OCI-LY3 (cell line): ENCODE results near the gene PDLIM1.

ENCODE experiments used
- H2AFZ ChIP-seq: fragments of 200-600, 300-600 bp; shearing (Covaris generic); 2 replicates; pipeline ENCODE4 v1.6.0; 2014; ENCODE audit warnings: antibody characterized with exemption, low read depth, low read length
- H3K27ac ChIP-seq: fragments of 200-600, 300-600 bp; sonication (generic); 2 replicates; pipeline ENCODE4 v1.5.1; 2014; ENCODE audit warnings: mild to moderate bottlenecking, low read length, moderate library complexity, mixed read lengths
- H3K27me3 ChIP-seq: fragments of 200-600, 300-600 bp; sonication (generic); 2 replicates; pipeline ENCODE4 v1.6.1; 2014; ENCODE audit warnings: low read depth, low read length, mixed read lengths
- H3K36me3 ChIP-seq: fragments of 200-600, 300-600 bp; sonication (generic); replicated peaks from 2 replicates; pipeline ENCODE3; 2014; ENCODE audit warnings: low read depth, low read length, mixed read lengths
- H3K4me1 ChIP-seq: fragments of 300-600, 200-600 bp; sonication (generic); 2 replicates; pipeline ENCODE4 v1.6.1; 2014; ENCODE audit warnings: low read length, mixed read lengths
- H3K4me2 ChIP-seq: fragments of 200-600, 300-600 bp; sonication (generic); 2 replicates; pipeline ENCODE4 v1.6.1; 2014; ENCODE audit warnings: low read length, mixed read lengths
- H3K4me3 ChIP-seq: fragments of 300-600, 200-600 bp; sonication (generic); 2 replicates; pipeline ENCODE4 v1.5.1; 2014; ENCODE audit warnings: antibody characterized with exemption, mild to moderate bottlenecking, low read length, moderate library complexity
- H3K79me2 ChIP-seq: fragments of 300-600, 200-600 bp; shearing (Covaris generic); 2 replicates; pipeline ENCODE4 v1.6.1; 2014; ENCODE audit warnings: mild to moderate bottlenecking, low read length, mixed read lengths
- H3K9ac ChIP-seq: fragments of 300-600, 200-600 bp; shearing (Covaris generic); 2 replicates; pipeline ENCODE4 v1.6.0; 2014; ENCODE audit warnings: mild to moderate bottlenecking, low read length, moderate library complexity
- H3K9me3 ChIP-seq: fragments of 200-600, 300-600 bp; shearing (Covaris generic); 2 replicates; pipeline ENCODE4 v1.6.1; 2014; ENCODE audit warnings: low read length, mixed read lengths; ENCODE audit not compliant: insufficient read depth
- H4K20me1 ChIP-seq: fragments of 200-600, 300-600 bp; sonication (generic); 2 replicates; pipeline ENCODE4 v1.6.1; 2016; ENCODE audit warnings: low read length, mixed read lengths; ENCODE audit not compliant: insufficient read depth
- EZH2phosphoT487 ChIP-seq: fragments of 200-600 bp; shearing (Covaris generic); IDR thresholded peaks from 2 replicates; pipeline ENCODE4 v1.6.1; 2018; ENCODE audit warnings: antibody characterized with exemption, mixed run types, low read depth
- TF ChIP-seq, protein P1 (sequence below): fragments of 200-600, 300-600 bp; sonication (generic); IDR thresholded peaks from 2 replicates; pipeline ENCODE4 v1.5.1; 2014; ENCODE audit warnings: antibody characterized with exemption, low read length, low read depth

The PDLIM1 gene

DNA sequence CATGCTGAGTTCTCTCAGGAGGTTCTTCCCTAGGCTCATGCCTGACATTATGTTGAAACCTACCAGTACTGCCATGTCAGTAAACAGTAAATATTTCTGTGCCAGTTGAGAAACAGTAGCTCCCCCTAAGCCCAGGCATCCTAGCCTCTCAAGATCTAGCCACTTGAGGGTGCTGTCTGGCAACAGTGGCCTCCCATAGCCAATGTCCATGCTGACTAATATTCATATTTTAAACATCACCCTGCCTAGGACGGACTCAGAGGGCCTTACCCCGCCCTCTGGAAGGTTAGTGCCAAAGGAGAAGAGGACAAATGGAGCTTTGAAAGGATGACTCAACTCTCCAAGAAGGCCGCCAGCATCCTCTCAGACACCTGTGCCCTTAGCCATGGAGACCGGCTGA lies 89.1 kb downstream of the PDLIM1 start:
- Histone ChIP-seq H3K79me2 (no peaks in the 10 kb centered on the region), H3K36me3 (no peaks in the 10 kb centered on the region), H3K27ac (no peak overlapping the region), H3K4me1 (no peaks in the 10 kb centered on the region), H3K27me3 (no peaks in the 10 kb centered on the region), H3K4me3 (no peak overlapping the region), H3K9me3 (no peaks in the 10 kb centered on the region), H3K4me2 (no peak overlapping the region), H4K20me1 (no peaks in the 10 kb centered on the region), H3K9ac (no peak overlapping the region), H2AFZ (no peak overlapping the region)
- no peak for TF ChIP-seq EZH2phosphoT487
- TF ChIP-seq, protein P1, sequence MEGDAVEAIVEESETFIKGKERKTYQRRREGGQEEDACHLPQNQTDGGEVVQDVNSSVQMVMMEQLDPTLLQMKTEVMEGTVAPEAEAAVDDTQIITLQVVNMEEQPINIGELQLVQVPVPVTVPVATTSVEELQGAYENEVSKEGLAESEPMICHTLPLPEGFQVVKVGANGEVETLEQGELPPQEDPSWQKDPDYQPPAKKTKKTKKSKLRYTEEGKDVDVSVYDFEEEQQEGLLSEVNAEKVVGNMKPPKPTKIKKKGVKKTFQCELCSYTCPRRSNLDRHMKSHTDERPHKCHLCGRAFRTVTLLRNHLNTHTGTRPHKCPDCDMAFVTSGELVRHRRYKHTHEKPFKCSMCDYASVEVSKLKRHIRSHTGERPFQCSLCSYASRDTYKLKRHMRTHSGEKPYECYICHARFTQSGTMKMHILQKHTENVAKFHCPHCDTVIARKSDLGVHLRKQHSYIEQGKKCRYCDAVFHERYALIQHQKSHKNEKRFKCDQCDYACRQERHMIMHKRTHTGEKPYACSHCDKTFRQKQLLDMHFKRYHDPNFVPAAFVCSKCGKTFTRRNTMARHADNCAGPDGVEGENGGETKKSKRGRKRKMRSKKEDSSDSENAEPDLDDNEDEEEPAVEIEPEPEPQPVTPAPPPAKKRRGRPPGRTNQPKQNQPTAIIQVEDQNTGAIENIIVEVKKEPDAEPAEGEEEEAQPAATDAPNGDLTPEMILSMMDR, result peak; percentile 23; the same call in 1 of the 2 replicates

DNA sequence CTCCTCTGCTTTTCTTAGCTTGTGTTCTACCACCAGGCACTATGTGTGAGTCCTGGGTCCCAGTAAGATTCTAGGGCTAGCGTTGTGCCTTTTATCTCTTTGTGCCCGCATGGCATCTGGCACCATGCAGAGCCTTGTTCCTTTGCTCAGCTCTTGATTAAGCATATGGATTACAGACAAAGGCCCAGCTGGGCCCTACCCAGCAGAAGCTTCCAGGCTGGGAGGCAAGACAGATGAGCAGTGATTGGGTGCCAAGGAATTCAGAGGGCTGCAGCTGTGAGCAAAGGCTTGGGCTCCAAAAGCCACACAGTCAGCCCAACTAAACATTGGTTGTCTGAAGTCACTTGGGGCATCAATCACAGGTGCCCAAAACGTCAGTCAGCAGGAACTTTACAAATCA lies 94.8 kb downstream of the PDLIM1 start:
- Histone ChIP-seq H3K9ac (no peak overlapping the region), H3K4me2 (no peak overlapping the region), H3K36me3 (no peaks in the 10 kb centered on the region), H3K79me2 (no peaks in the 10 kb centered on the region), H3K4me1 (no peaks in the 10 kb centered on the region), H3K27me3 (no peaks in the 10 kb centered on the region), H3K27ac (no peak overlapping the region), H2AFZ (no peak overlapping the region), H3K9me3 (no peaks in the 10 kb centered on the region), H3K4me3 (no peak overlapping the region), H4K20me1 (no peaks in the 10 kb centered on the region)
- no peak for TF ChIP-seq EZH2phosphoT487
- TF ChIP-seq, protein P1, result no peak

DNA sequence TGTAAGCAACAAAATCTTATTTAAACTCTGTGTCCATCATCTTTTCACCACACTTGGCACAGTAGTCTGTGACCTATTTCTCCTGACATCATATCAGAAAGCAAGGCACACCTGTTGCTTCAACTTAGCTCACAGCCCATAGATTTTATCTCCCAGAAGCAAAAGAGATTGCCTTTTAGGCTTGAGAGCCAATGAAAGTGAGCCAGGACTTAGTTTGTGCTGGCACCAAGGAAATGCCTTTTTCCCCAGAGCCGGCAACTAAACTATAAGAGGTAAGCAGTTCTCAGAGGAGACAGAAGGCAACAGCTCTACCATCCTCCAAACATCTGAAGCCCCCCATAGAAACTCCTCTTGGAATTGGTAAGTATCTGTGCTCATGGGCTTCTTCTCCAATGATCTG lies 96.9 kb downstream of the PDLIM1 start, which contains the start of gene ACSM6:
Gene ACSM6 (plus strand): TSS at position 295 of the 400 bp plus-strand sequence. CDS start 248 bp downstream, outside the sequence.
- Histone ChIP-seq H3K9me3 (no peaks in the 10 kb centered on the region), H3K9ac (no peak within 1 kb of the TSS), H3K27me3 (no peaks in the 10 kb centered on the region), H3K27ac (no peak within 1 kb of the TSS), H3K79me2 (no peaks in the 10 kb centered on the region), H3K36me3 (no peaks in the 10 kb centered on the region), H3K4me2 (no peak within 1 kb of the TSS), H3K4me3 (no peak within 1 kb of the TSS), H4K20me1 (no peaks in the 10 kb centered on the region), H3K4me1 (no peaks in the 10 kb centered on the region), H2AFZ (no peak within 1 kb of the TSS)
- TF ChIP-seq, protein P1, result no peak
- TF ChIP-seq EZH2phosphoT487, result no peak

DNA sequence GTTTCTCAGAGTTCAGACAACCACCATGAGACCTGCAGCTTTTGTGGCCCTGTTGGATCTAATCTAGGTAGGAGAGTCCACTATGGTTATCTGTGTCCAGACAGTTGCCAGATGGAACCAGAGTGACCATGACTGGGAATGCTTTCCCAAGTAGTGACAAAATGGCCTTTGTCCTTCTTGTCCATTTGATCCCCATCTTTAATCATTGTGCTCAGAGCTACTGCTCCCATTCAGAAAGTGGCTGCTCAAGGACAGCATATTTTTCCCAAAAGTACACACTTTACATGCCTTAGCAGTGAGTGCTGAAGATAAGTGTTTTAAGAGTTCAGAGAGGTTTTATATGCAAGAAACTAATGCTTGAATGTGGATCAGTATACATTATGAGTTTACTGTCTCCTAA lies 102.2 kb downstream of the PDLIM1 start:
- no peaks in the 10 kb centered on the region for H3K79me2 ChIP-seq
- no peaks in the 10 kb centered on the region for H4K20me1 ChIP-seq
- no peak overlapping the region for H2AFZ ChIP-seq
- no peak overlapping the region for H3K4me3 ChIP-seq
- H3K9me3 ChIP-seq, result no peaks in the 10 kb centered on the region
- no peaks in the 10 kb centered on the region for H3K4me1 ChIP-seq
- no peaks in the 10 kb centered on the region for H3K36me3 ChIP-seq
- H3K27ac ChIP-seq, result no peak overlapping the region
- no peak for TF ChIP-seq EZH2phosphoT487
- TF ChIP-seq, protein P1, result no peak
- H3K27me3 ChIP-seq, result peaks cover 16% of the 10 kb centered on the region
- no peak overlapping the region for H3K4me2 ChIP-seq
- no peak overlapping the region for H3K9ac ChIP-seq
